GM12872 (cell line): ENCODE measurements around the gene MAPK1IP1L.

Experiments used
- CTCF ChIP-seq: IDR thresholded peaks from 3 replicates; pipeline ENCODE4 v1.5.1; 2011; ENCODE audit warnings: low read depth, mild to moderate bottlenecking, low read length, moderate library complexity; ENCODE audit not compliant: insufficient read depth

Gene MAPK1IP1L

GRCh38 chr14:55051423-55052268, at the start of gene MAPK1IP1L:
TSS of gene MAPK1IP1L (plus strand) at chr14:55051647. CDS start at chr14:55061684, 10,037 bp downstream.
- TF ChIP-seq CTCF: peak; percentile 98

- TF ChIP-seq CTCF: no peak
Observed at GRCh38 chr14:55005071-55005470, 46.4 kb upstream of the MAPK1IP1L start.

- TF ChIP-seq CTCF: no peak
Observed at GRCh38 chr14:55015006-55015405, 36.4 kb upstream of the MAPK1IP1L start.

- TF ChIP-seq CTCF: no peak
Observed at GRCh38 chr14:55019968-55020554, 31.4 kb upstream of the MAPK1IP1L start.

- TF ChIP-seq CTCF: no peak
Observed at GRCh38 chr14:55025948-55026347, 25.5 kb upstream of the MAPK1IP1L start.

GRCh38 chr14:55026441-55026792, 25.0 kb upstream of the MAPK1IP1L start:
- no peak for TF ChIP-seq CTCF

- TF ChIP-seq CTCF: no peak
Observed at GRCh38 chr14:55026793-55027561, 24.5 kb upstream of the MAPK1IP1L start, which contains the start of the genes SOCS4 and WDHD1. TSS of gene SOCS4 (plus strand) at chr14:55027236. CDS start at chr14:55043042, 15,806 bp downstream. TSS of gene WDHD1 (minus strand) at chr14:55027099. CDS start at chr14:55026787, 312 bp downstream.
